Measurements from ENCODE around the gene ZNF77. TPM values are rescaled to one million over a fixed set of nuclear protein-coding genes. Genes with fewer than 3 reads are reported as not detected.
"Not testable (repeated sequence)": the region's sequence is repeated elsewhere in the genome, so short reads cannot be mapped to it uniquely, and the experiment has no call there.

ZNF77 gene
- total RNA-seq, 6 experiments from 2014 or later: 1.1 to 1.5 (median 1.3) TPM

DNA sequence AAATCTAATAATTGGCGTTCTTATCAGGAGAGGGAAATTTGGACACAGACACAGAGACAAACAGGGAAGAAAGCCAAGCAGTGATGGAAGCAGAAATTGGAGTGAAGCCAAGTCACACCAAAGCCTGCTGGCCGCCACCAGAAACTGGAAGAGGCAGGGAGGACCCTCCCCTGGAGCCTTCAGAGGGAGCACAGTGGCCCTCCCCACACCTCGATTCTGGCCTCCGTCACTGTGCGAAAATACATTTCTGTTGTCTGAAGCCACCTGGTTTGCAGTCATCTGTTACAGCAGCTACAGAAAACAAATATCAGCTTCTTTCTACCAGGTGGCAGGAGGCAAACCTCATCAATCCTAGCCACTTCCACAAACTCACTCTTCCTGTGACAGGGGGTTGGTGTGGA lies 24.3 kb upstream of the ZNF77 start:
- intact Hi-C loops (cut with DNase I): loop anchor here in 1 of 2 donors (10.0 kb wide), 1 partner anchor 136 kb away; no protein-coding TSS in a partner anchor
- no peaks in the 10 kb centered on the region for H3K27me3 ChIP-seq
- DNase-seq (peak in 2 of 3 donors; percentile 48 to 64), ATAC-seq (peak; percentile 60 to 68 (median 64))
- peak overlapping the region; percentile 9 to 39 (median 18) for H3K27ac ChIP-seq
- H3K36me3 ChIP-seq: no peaks in the 10 kb centered on the region
- no peak for TF ChIP-seq POLR2A (IDR thresholded peaks at IDR 0.05)
- TF ChIP-seq, protein P1, sequence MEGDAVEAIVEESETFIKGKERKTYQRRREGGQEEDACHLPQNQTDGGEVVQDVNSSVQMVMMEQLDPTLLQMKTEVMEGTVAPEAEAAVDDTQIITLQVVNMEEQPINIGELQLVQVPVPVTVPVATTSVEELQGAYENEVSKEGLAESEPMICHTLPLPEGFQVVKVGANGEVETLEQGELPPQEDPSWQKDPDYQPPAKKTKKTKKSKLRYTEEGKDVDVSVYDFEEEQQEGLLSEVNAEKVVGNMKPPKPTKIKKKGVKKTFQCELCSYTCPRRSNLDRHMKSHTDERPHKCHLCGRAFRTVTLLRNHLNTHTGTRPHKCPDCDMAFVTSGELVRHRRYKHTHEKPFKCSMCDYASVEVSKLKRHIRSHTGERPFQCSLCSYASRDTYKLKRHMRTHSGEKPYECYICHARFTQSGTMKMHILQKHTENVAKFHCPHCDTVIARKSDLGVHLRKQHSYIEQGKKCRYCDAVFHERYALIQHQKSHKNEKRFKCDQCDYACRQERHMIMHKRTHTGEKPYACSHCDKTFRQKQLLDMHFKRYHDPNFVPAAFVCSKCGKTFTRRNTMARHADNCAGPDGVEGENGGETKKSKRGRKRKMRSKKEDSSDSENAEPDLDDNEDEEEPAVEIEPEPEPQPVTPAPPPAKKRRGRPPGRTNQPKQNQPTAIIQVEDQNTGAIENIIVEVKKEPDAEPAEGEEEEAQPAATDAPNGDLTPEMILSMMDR (IDR thresholded peaks at IDR 0.05): no peak
- H3K4me3 ChIP-seq: no peak overlapping the region
- no peaks in the 10 kb centered on the region for H3K9me3 ChIP-seq
- 0% methylated on average over 2 of the region's 5 CpGs for WGBS (ENCODE audit: insufficient coverage, low coverage, low lambda C conversion rate, missing lambda C conversion rate)
- H3K4me1 ChIP-seq: peaks cover 0 to 12% (median 6%) of the 10 kb centered on the region in 4 donors

DNA sequence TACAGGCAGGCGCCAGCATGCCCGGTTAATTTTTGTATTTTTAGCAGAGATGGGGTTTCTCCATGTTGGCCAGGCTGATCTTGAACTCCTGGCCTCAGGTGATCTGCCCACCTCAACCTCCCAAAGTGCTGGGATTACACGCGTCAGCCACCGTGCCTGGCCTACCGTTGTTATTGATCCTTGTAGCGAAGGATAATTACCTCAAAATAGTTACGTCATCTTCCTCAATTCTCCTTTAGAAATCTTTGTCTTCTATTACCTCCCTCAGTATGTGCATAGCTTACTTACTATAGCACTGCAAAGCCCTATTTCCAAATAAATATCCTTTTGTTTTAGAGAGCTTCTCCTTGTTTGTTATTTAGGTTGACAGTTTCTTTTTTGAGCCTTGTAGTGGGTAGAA lies 23.2 kb upstream of the ZNF77 start:
- intact Hi-C loops (cut with DNase I): loop anchor here in 1 of 2 donors (10.0 kb wide), 1 partner anchor 137 kb away; no protein-coding TSS in a partner anchor
- H3K4me1 ChIP-seq: peaks cover 0 to 12% (median 6%) of the 10 kb centered on the region in 4 donors
- no peaks in the 10 kb centered on the region for H3K9me3 ChIP-seq
- WGBS (ENCODE audit: insufficient coverage, low coverage, low lambda C conversion rate, missing lambda C conversion rate): 51% methylated on average over 5 of the region's 8 CpGs
- DNase-seq (no peak), ATAC-seq (no peak)
- no peaks in the 10 kb centered on the region for H3K27me3 ChIP-seq
- no peak overlapping the region for H3K27ac ChIP-seq
- no peak for TF ChIP-seq POLR2A (IDR thresholded peaks at IDR 0.05)
- TF ChIP-seq, protein P1 (IDR thresholded peaks at IDR 0.05): no peak
- H3K4me3 ChIP-seq: no peak overlapping the region
- H3K36me3 ChIP-seq: no peaks in the 10 kb centered on the region

DNA sequence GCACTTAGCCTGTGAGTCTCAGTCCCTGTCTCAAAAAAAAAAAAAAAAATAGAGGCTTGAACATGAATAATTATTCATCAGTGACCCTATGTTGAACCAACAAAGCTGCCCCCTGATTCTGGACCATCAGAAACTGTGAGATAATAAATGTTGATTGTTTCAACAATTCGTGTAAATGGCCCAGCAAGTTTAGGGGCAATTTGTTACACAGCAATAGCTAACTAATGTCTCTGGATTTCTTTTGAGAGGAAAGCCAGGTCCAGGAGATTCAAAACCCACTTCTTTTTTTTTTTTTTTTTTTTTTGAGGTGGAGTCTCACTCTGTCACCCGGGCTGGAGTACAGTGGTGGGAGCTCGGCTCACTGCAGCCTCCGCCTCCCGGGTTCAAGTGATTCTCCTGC lies 20.1 kb upstream of the ZNF77 start:
- TF ChIP-seq, protein P1 (IDR thresholded peaks at IDR 0.05): no peak
- no peak for TF ChIP-seq POLR2A (IDR thresholded peaks at IDR 0.05)
- Histone ChIP-seq H3K4me1 (peaks cover 0 to 12% (median 6%) of the 10 kb centered on the region in 4 donors), H3K4me3 (no peak overlapping the region), H3K27me3 (no peaks in the 10 kb centered on the region), H3K9me3 (no peaks in the 10 kb centered on the region), H3K36me3 (no peaks in the 10 kb centered on the region), H3K27ac (no peak overlapping the region)
- no peak for DNase-seq
- intact Hi-C loops (cut with DNase I): loop anchor here in 1 of 2 donors (10.0 kb wide), 1 partner anchor 140 kb away; no protein-coding TSS in a partner anchor
- 79% methylated on average over 3 of the region's 5 CpGs for WGBS (ENCODE audit: insufficient coverage, low coverage, low lambda C conversion rate, missing lambda C conversion rate)
- no peak for ATAC-seq

DNA sequence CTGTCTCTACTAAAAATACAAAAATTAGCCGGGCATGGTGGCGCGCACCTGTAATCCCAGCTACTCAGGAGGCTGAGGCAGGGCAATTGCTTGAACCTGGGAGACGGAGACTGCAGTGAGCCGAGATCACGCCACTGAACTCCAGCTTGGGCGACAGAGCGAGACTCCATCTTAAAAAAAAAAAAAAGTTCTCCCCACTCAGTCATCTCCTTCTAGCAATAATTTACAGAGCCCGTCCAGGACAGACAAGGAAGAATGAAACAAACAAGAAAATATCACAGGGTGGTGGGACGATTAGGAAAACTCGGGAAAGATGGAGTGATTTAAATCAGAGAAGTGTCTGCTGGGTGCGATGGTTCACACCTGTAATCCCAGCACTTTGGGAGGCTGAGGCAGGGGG lies 18.9 kb upstream of the ZNF77 start:
- H3K27ac ChIP-seq, ATAC-seq, H3K27me3 ChIP-seq, H3K4me3 ChIP-seq, H3K9me3 ChIP-seq, H3K36me3 ChIP-seq, H3K4me1 ChIP-seq, DNase-seq: not testable (repeated sequence)
- intact Hi-C loops (cut with DNase I): loop anchor here in 1 of 2 donors (10.0 kb wide), 1 partner anchor 141 kb away; no protein-coding TSS in a partner anchor
- WGBS (ENCODE audit: insufficient coverage, low coverage, low lambda C conversion rate, missing lambda C conversion rate): 82% methylated on average over 11 of the region's 12 CpGs

DNA sequence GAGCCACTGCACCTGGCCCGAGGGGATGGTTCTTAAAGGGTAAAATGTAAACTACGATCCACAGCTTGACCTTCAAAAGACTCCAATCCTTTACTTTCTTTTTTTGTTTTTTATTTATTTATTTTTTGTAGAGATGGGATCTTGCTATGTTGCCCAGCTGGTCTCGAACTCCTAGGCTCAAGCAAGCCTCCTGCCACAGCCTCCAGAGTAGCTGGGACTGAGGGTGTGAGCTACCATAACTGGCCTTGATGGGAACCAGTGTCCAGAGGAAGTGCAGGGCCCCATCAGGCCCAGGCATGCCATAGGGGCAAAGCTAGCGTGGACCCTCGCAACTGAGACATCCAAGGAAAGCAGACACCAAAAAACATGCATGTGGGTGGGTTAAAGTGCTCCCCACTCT lies 18.4 kb upstream of the ZNF77 start:
- Histone ChIP-seq H3K27me3 (no peaks in the 10 kb centered on the region), H3K4me3 (no peak overlapping the region), H3K36me3 (no peaks in the 10 kb centered on the region), H3K27ac (no peak overlapping the region), H3K4me1 (no peaks in the 10 kb centered on the region), H3K9me3 (no peaks in the 10 kb centered on the region)
- 91% methylated on average over 4 of the region's 5 CpGs for WGBS (ENCODE audit: insufficient coverage, low coverage, low lambda C conversion rate, missing lambda C conversion rate)
- TF ChIP-seq POLR2A (IDR thresholded peaks at IDR 0.05): no peak
- TF ChIP-seq, protein P1 (IDR thresholded peaks at IDR 0.05): no peak
- ATAC-seq (no peak), DNase-seq (no peak)
- intact Hi-C loops (cut with DNase I): loop anchor here in 1 of 2 donors (10.0 kb wide), 1 partner anchor 142 kb away; no protein-coding TSS in a partner anchor
